NCI-H524 (cell line): ENCODE measurements around the gene SULT1A1.
"Not testable (repeated sequence)": the region's sequence is repeated elsewhere in the genome, so short reads cannot be mapped to it uniquely, and the experiment has no call there.

Experiments
- DNase-seq, 2 experiments: peaks; one replicate each; lab custom pipeline; 2025; lab: John Stamatoyannopoulos, UW

The SULT1A1 gene

GRCh38 chr16:28591355-28591754 lies 18.5 kb downstream of the SULT1A1 start:
- no peak for DNase-seq

GRCh38 chr16:28590384-28591340 lies 19.2 kb downstream of the SULT1A1 start:
- no peak for DNase-seq

- no peak for DNase-seq
These were observed 19.9 kb downstream of the SULT1A1 start for GRCh38 chr16:28589930-28590329.

- no peak for DNase-seq
These were observed 20.8 kb downstream of the SULT1A1 start for GRCh38 chr16:28589069-28589468.

- DNase-seq = no peak
These were observed 22.5 kb downstream of the SULT1A1 start for GRCh38 chr16:28587386-28587785.

- no peak for DNase-seq
These were observed 23.4 kb downstream of the SULT1A1 start for GRCh38 chr16:28586466-28586865.

GRCh38 chr16:28585674-28586073 lies 24.2 kb downstream of the SULT1A1 start:
- DNase-seq = no peak

- no peak for DNase-seq
These were observed 29.0 kb downstream of the SULT1A1 start for GRCh38 chr16:28580726-28581315.

- DNase-seq = no peak
These were observed 34.3 kb downstream of the SULT1A1 start for GRCh38 chr16:28575446-28576109.

GRCh38 chr16:28574925-28575324 lies 34.9 kb downstream of the SULT1A1 start:
- DNase-seq = no peak

- DNase-seq = no peak
These were observed 35.8 kb downstream of the SULT1A1 start for GRCh38 chr16:28573738-28574718.

GRCh38 chr16:28572696-28573510 lies 36.9 kb downstream of the SULT1A1 start:
- DNase-seq = no peak

- no peak for DNase-seq
These were observed 39.7 kb downstream of the SULT1A1 start for GRCh38 chr16:28569968-28570752.

- no peak for DNase-seq
These were observed 40.8 kb downstream of the SULT1A1 start for GRCh38 chr16:28569021-28569420.

- no peak for DNase-seq
These were observed 42.6 kb downstream of the SULT1A1 start for GRCh38 chr16:28567292-28567691.

GRCh38 chr16:28566233-28566925 lies 43.5 kb downstream of the SULT1A1 start:
- not testable (repeated sequence) for DNase-seq

- DNase-seq = no peak
These were observed 46.6 kb downstream of the SULT1A1 start for GRCh38 chr16:28563218-28563617.

- no peak for DNase-seq
These were observed 47.6 kb downstream of the SULT1A1 start for GRCh38 chr16:28562199-28562598.

- DNase-seq = no peak
These were observed 48.2 kb downstream of the SULT1A1 start for GRCh38 chr16:28561557-28562187.
